HTR-8/SVneo (cell line): Measurements from ENCODE around the gene NINJ1.

Experiments
- DNase-seq: peaks from one replicate; pipeline ENCODE4 v3.0.0; 2011; ENCODE audit warnings: low spot score, mixed read lengths; ENCODE audit not compliant: insufficient read length
- FAIRE-seq: peaks from 2 replicates; lab custom pipeline; 2011; peaks lifted over from hg19 to GRCh38; lab: Jason Lieb, UNC

Gene NINJ1

DNA sequence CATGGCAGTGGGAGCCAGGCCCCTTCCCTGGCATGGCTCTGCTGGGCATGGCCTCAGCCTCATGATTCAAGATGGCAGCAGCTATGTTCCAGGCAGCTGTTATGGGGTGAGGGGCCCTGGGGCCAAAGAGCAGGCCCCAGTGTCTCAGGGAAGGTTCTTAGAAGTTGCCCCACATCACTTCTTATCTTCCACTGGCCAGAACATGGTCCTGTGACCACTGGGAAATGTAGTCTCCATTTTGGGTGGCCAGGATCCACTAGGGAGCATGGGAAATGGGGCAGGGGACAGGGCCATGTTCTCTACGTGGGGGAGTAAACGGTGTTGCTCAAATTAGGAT lies 57.3 kb downstream of the NINJ1 start:
- FAIRE-seq (no peak), DNase-seq (no peak)

DNA sequence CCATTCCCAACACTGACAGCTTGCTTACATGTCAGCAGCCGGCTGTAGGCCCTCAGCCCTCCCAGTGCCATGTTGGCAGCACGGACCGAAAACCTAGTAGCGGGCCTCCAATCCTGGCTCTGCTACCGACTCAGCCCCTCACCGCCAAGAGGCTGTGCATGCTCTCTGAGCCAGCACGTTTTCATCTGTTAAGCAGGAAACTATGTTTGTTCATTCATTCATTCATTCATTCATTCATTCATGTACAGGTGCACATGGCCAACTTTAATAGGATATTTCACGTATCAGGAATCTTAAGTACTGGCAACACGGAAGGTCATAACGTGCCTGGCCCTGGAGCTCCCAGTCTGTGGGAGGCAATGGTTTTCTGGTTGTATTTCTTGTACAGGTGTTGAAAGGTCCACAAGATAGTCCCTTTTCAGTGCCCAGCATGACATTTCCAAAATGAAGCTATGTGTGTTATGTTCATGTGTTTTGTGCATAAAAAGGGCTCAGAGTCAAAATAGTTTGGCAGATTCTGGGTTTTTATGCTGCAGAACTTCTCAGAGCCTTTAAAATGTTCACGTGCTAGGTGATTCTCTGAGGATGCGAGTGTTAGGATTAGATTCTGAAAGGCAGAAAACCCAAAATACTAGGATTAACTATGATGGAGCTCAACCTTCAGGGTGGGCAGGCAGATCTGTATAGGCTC lies 57.8 kb downstream of the NINJ1 start:
- FAIRE-seq = no peak
- no peak for DNase-seq

DNA sequence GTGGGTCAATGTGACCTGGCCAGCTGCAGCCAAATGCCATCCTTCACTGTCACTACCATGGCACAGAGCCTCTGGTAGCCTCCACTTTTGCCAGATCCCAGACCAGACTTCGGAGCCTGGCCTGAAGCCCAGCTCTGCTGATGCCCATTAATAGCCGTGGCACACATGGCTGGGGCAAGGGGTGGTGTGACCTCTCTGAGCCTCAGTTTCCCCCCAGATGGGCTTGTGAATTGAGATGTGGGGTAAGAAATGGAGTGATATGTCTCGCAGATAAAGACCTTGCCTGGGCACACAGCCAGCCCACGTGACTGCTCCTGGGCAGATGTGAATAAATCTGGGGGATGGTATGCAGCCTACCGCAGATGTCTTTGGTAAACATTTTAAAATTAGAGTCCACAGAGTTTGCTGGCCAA lies 61.7 kb downstream of the NINJ1 start:
- FAIRE-seq (no peak), DNase-seq (no peak)
